Measurements from ENCODE around the gene ANKRD12.

DNA sequence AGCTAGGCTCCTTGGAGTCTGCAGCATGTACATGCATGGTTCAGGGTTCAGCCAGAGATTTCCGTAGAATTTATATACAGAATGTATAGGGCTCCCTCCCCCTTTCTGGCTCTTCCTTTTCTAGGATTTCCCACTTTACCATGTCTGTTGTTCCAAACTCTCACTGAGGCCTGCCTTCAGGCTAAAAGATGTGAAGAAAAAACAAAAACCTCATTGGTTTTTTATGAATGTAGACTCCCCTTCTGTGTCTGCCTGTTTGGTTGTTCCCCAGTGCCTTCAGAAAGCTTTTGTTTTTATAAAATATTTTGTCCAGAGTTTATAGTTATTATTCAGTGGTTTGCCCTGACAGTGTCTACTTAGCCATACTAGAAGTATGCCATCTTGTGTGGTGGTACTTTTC, 30.5 kb upstream of the ANKRD12 start:
- TF ChIP-seq POLR2AphosphoS5 (IDR thresholded peaks at IDR 0.05) (no peak), EP300 (IDR thresholded peaks at IDR 0.05) (no peak), POLR2A (IDR thresholded peaks at IDR 0.05) (no peak)
- TF ChIP-seq, protein P1, sequence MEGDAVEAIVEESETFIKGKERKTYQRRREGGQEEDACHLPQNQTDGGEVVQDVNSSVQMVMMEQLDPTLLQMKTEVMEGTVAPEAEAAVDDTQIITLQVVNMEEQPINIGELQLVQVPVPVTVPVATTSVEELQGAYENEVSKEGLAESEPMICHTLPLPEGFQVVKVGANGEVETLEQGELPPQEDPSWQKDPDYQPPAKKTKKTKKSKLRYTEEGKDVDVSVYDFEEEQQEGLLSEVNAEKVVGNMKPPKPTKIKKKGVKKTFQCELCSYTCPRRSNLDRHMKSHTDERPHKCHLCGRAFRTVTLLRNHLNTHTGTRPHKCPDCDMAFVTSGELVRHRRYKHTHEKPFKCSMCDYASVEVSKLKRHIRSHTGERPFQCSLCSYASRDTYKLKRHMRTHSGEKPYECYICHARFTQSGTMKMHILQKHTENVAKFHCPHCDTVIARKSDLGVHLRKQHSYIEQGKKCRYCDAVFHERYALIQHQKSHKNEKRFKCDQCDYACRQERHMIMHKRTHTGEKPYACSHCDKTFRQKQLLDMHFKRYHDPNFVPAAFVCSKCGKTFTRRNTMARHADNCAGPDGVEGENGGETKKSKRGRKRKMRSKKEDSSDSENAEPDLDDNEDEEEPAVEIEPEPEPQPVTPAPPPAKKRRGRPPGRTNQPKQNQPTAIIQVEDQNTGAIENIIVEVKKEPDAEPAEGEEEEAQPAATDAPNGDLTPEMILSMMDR (IDR thresholded peaks at IDR 0.05), result no peak

Data from upper lobe of left lung (tissue), 4 donors.